Spleen (tissue), 11 donors: Measurements from ENCODE around the gene KRT10. TPM values are rescaled to one million over a fixed set of nuclear protein-coding genes. Genes with fewer than 3 reads are reported as not detected.

Experiments used
- DNase-seq: peaks from one replicate; pipeline ENCODE4 v3.0.0-alpha.2; 2020
- H3K27ac ChIP-seq, 8 donors: fragments of 200-600 bp; sonication (generic) in 7 of 8; 1 replicate in 4 of 8; 2 replicates in 4 of 8; pipeline versions ENCODE4 v1.5.0 to v1.8.0; 2016 to 2021; ENCODE audit warnings: inconsistent platforms in 4 of 8, mild to moderate bottlenecking in 4 of 8, moderate library complexity in 1 of 8
- H3K27me3 ChIP-seq, 7 donors: fragments of 200-600 bp; sonication (generic) in 6 of 7; replicated peaks in 1 of 7; 1 replicate in 4 of 7; 2 replicates in 3 of 7; pipeline versions ENCODE4 v1.5.0 to v1.8.0; 2016 to 2021; ENCODE audit warnings: inconsistent platforms in 3 of 7, mild to moderate bottlenecking in 1 of 7
- H3K36me3 ChIP-seq, 6 donors: fragments of 200-600 bp; sonication (generic) in 5 of 6; 1 replicate in 4 of 6; 2 replicates in 2 of 6; pipeline versions ENCODE4 v1.5.0 to v1.8.0; 2016 to 2021; ENCODE audit warnings: inconsistent platforms in 2 of 6
- H3K4me1 ChIP-seq, 6 donors: fragments of 200-600 bp; sonication (generic) in 5 of 6; 1 replicate in 3 of 6; 2 replicates in 3 of 6; pipeline versions ENCODE4 v1.5.0 to v1.8.0; 2016 to 2021; ENCODE audit warnings: inconsistent platforms in 3 of 6
- H3K4me3 ChIP-seq, 8 donors: fragments of 200-600 bp; sonication (generic) in 7 of 8; 1 replicate in 4 of 8; 2 replicates in 4 of 8; pipeline versions ENCODE4 v1.5.0 to v1.8.0; 2016 to 2021; ENCODE audit warnings: inconsistent platforms in 4 of 8, mild to moderate bottlenecking in 4 of 8, moderate library complexity in 2 of 8
- H3K9me3 ChIP-seq, 8 donors: fragments of 200-600 bp; sonication (generic) in 7 of 8; 1 replicate in 4 of 8; 2 replicates in 4 of 8; pipeline versions ENCODE4 v1.5.0 to v1.8.0; 2016 to 2021; ENCODE audit warnings: inconsistent platforms in 4 of 8
- CTCF ChIP-seq, 11 experiments: fragments of 200-600 bp in 7 of 11; fragments of 450-650 bp in 4 of 11; sonication (generic) in 4 of 11; IDR thresholded peaks in 8 of 11; conservative IDR thresholded peaks in 3 of 11; 1 replicate in 7 of 11; 2 replicates in 4 of 11; pipeline versions ENCODE4 v1.4.0 to v1.8.0; 2016 to 2021; ENCODE audit warnings: antibody characterized with exemption in 11 of 11, inconsistent platforms in 4 of 11, mild to moderate bottlenecking in 1 of 11
- POLR2A ChIP-seq, 3 donors: fragments of 450-650 bp; IDR thresholded peaks; one replicate each; pipeline ENCODE4 v1.5.1; 2017; ENCODE audit warnings: antibody characterized with exemption in 3 of 3, mild to moderate bottlenecking in 1 of 3
- POLR2AphosphoS5 ChIP-seq, 3 donors: sonication (generic); formaldehyde crosslinking; IDR thresholded peaks; one replicate each; pipeline ENCODE4 v1.5.1; 2017; ENCODE audit warnings: antibody characterized with exemption in 3 of 3
- WGBS, 5 donors: extraction: QIAGEN DNeasy Blood & Tissue Kit in 3 of 5; methylation state at CpG; one replicate each; pipeline versions ENCODE4 v1.1.5 to v1.1.7; 2013 to 2018; 5-methylcytosine and 5-hydroxymethylcytosine counted together
- intact Hi-C: fragments of 100-400 bp; cut with DNase I; formaldehyde crosslinking; loops from one replicate; pipeline ENCODE4 v1.15.0; 2023; ENCODE audit warnings: low total_unique reads
- polyA plus RNA-seq, 3 donors: library from polyadenylated mRNA; stranded (reverse); fragments of 200-250 nt; gene quantifications; one replicate each; pipeline ENCODE4 v1.2.1, GENCODE V29; 2013
- total RNA-seq, 7 donors: library from RNA; depleted of rRNA in 3 of 7; stranded (reverse); fragments of >200 nt in 3 of 7; fragmentation: NEBNext Ultra II Directional in 4 of 7; extraction: Animal tissue kit (Norgen Biotek cat#: 25700) in 4 of 7; gene quantifications; one replicate each; pipeline versions ENCODE4 v1.1.0 to v1.2.1, GENCODE V29; 2016 to 2021
- donor health status: healthy with polysubstance abuse.
- donor health status: DM: no; HTN: no; CAD: no; lungs with moderate emphysema.
- donor health status: DM: no; HTN: no; CAD: no.
- donor health status: Bipolar disorder and iron deficiency.
- donor health status: healthy.
- donor health status: DM: no; HTN: no; CAD: no.
- donor health status: DM: yes; HTN: yes; CAD: no.

KRT10 gene
- total and polyA plus RNA-seq, 10 donors = 4.3 to 41.8 (median 27.7) TPM

- peaks cover 0 to 78% (median 12%) of the 10 kb centered on the region in 7 donors for H3K27me3 ChIP-seq
- H3K4me3 ChIP-seq = no peak within 1 kb of the TSS
- WGBS, 5 donors = 80 to 91% (median 84%) methylated on average over 3 of the region's 3 CpGs
- H3K36me3 ChIP-seq = no peaks in the 10 kb centered on the region
- no peak within 1 kb of the TSS for H3K27ac ChIP-seq
- intact Hi-C loops = loop anchor here (5.0 to 10.0 kb wide), 2 partner anchors 525 to 847 kb away; no protein-coding TSS in a partner anchor
- H3K4me1 ChIP-seq = peaks cover 0 to 7% (median 0%) of the 10 kb centered on the region in 6 donors
- no peak for TF ChIP-seq CTCF (IDR thresholded peaks at IDR 0.05 in 8 of 11, conservative IDR thresholded peaks at IDR 0.05 in 3 of 11)
- no peak for TF ChIP-seq POLR2A (IDR thresholded peaks at IDR 0.05)
- no peak for TF ChIP-seq POLR2AphosphoS5 (IDR thresholded peaks at IDR 0.05)
- DNase-seq = no peak
- no peaks in the 10 kb centered on the region for H3K9me3 ChIP-seq
Measured at GRCh38 chr17:40799859-40800258, 22.6 kb downstream of the KRT10 start, which contains the start of gene KRT28. TSS of gene KRT28 (minus strand) at chr17:40799959. CDS start at chr17:40799893, 66 bp downstream.

DNA sequence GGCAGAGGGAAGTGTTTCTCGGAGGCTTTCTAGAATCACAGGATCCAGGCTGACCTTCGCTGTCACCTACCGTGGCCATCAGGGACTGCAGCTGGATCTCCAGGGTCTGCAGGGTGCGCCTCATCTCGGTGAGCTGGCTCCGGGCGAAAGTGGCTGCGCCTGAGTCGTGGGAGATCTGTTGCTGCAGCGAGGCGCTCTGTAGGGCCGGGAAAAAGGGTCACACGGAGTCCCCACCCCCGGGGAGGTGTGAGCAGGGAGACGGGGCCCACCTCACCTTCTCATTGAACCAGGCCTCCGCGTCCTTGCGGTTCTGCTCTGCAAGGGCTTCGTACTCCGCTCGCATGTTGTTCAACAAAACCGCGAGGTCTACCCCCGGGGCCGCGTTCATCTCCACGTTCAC lies 25.6 kb downstream of the KRT10 start:
- DNase-seq = no peak
- H3K9me3 ChIP-seq = no peaks in the 10 kb centered on the region
- WGBS, 5 donors = 75 to 81% (median 77%) methylated on average over 23 to 27 of the region's 27 CpGs
- TF ChIP-seq POLR2A (IDR thresholded peaks at IDR 0.05) = no peak
- H3K27me3 ChIP-seq = peaks cover 0 to 69% (median 12%) of the 10 kb centered on the region in 7 donors
- no peak overlapping the region for H3K27ac ChIP-seq
- H3K36me3 ChIP-seq = no peaks in the 10 kb centered on the region
- no peak overlapping the region for H3K4me3 ChIP-seq
- no peaks in the 10 kb centered on the region for H3K4me1 ChIP-seq
- intact Hi-C loops = no loop called here

DNA sequence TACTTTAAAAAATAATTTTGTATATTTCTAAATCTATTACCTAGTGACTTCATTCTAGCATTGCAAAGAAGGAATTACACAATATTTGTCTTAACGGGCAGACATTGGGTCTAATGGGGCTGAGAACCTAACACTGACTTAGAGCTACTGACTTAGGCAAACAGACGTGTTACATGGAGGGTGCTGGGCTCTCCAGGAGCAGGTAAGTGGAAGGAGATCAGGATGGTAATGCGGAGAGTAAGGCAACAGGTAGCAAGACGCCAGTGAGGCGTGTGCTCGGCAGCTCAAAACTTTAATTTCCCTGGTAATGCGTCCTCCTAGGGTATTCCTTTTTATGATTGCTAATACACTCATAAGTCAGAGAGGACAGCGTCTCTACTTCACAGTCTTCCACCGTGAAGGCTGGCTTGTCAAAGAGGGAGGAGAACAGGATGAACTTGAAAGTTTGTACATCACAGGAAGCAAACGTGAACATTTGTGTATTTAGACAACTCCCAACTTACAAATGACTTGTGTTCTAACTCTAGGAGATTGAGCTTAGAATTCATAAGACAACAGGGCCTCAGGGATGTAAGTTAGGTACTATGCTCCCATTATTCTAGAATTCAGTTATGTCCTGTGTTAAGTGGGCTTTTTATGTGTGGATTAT lies 27.3 kb downstream of the KRT10 start:
- no peak for DNase-seq
- no peak for TF ChIP-seq POLR2A (IDR thresholded peaks at IDR 0.05)
- WGBS, 5 donors = 78 to 83% (median 80%) methylated on average over 10 of the region's 10 CpGs
- intact Hi-C loops = no loop called here
- H3K27ac ChIP-seq = no peak overlapping the region
- H3K4me3 ChIP-seq = no peak overlapping the region
- H3K36me3 ChIP-seq = no peaks in the 10 kb centered on the region
- H3K9me3 ChIP-seq = no peaks in the 10 kb centered on the region
- H3K27me3 ChIP-seq = peaks cover 0 to 53% (median 10%) of the 10 kb centered on the region in 7 donors
- H3K4me1 ChIP-seq = no peaks in the 10 kb centered on the region

- H3K36me3 ChIP-seq = no peaks in the 10 kb centered on the region
- H3K9me3 ChIP-seq = no peaks in the 10 kb centered on the region
- H3K4me3 ChIP-seq = no peak overlapping the region
- WGBS, 5 donors = 68 to 79% (median 72%) methylated on average over 2 of the region's 2 CpGs
- intact Hi-C loops = no loop called here
- DNase-seq = no peak
- H3K27ac ChIP-seq = no peak overlapping the region
- TF ChIP-seq CTCF (IDR thresholded peaks at IDR 0.05 in 8 of 11, conservative IDR thresholded peaks at IDR 0.05 in 3 of 11) (no peak), POLR2AphosphoS5 (IDR thresholded peaks at IDR 0.05) (no peak), POLR2A (IDR thresholded peaks at IDR 0.05) (no peak)
- H3K4me1 ChIP-seq = no peaks in the 10 kb centered on the region
- H3K27me3 ChIP-seq = peaks cover 0 to 49% (median 10%) of the 10 kb centered on the region in 7 donors
Measured at GRCh38 chr17:40794466-40794865, 27.9 kb downstream of the KRT10 start.

DNA sequence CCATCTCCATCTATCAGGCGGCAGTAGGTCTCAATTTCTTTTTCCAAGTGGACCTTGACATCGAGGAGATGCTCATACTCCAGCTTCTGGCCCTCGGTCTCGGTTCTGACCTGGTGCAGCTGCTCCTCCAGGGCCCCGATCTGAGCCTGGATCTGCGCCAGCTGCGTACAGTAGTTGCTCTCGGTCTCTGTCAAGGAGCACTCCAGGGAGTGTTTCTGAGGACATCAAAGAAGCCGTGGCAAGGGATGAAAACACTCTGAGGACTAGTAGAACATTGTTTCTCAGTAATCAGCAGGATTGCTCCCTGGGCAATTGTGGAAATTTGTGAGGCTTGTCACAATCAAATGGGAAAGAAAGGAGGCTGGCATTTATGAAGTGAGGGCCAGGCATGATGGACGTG lies 28.6 kb downstream of the KRT10 start:
- DNase-seq = no peak

More for the DNA sequence above, 28.6 kb downstream of the KRT10 start:
- H3K9me3 ChIP-seq = no peaks in the 10 kb centered on the region
- H3K36me3 ChIP-seq = no peaks in the 10 kb centered on the region
- H3K27ac ChIP-seq = no peak overlapping the region
- no peak for TF ChIP-seq POLR2A (IDR thresholded peaks at IDR 0.05)
- TF ChIP-seq CTCF (IDR thresholded peaks at IDR 0.05 in 8 of 11, conservative IDR thresholded peaks at IDR 0.05 in 3 of 11) = no peak
- no peak for TF ChIP-seq POLR2AphosphoS5 (IDR thresholded peaks at IDR 0.05)
- peaks cover 0 to 43% (median 10%) of the 10 kb centered on the region in 7 donors for H3K27me3 ChIP-seq
- no peak overlapping the region for H3K4me3 ChIP-seq
- intact Hi-C loops = no loop called here
- WGBS, 5 donors = 69 to 84% (median 82%) methylated on average over 10 of the region's 10 CpGs
- H3K4me1 ChIP-seq = no peaks in the 10 kb centered on the region
